Neural cell (in vitro differentiated cells): ENCODE measurements around the gene SH3RF3. TPM values are rescaled to one million over a fixed set of nuclear protein-coding genes. Genes with fewer than 3 reads are reported as not detected.

Source experiments
- H2AFZ ChIP-seq: fragments of 200-600, 300-800 bp; sonication (generic), shearing (Covaris generic); 2 replicates; pipeline ENCODE4 v1.6.0; 2014; ENCODE audit warnings: low read depth, mild to moderate bottlenecking, antibody characterized with exemption, low read length, moderate library complexity
- H3F3A ChIP-seq: fragments of 200-600 bp; shearing (Covaris generic); 2 replicates; pipeline ENCODE4 v1.6.1; 2016; ENCODE audit warnings: mild to moderate bottlenecking, moderate library complexity, mixed read lengths, antibody characterized with exemption, low read length; ENCODE audit not compliant: insufficient read depth, poor library complexity, severe bottlenecking
- H3K27ac ChIP-seq: fragments of 200-600, 300-800 bp; sonication (generic), shearing (Covaris generic); 2 replicates; pipeline ENCODE4 v1.5.1; 2014; ENCODE audit warnings: mild to moderate bottlenecking, low read length, moderate library complexity
- H3K27me3 ChIP-seq: fragments of 300-800, 200-600 bp; sonication (generic), shearing (Covaris generic); 2 replicates; pipeline ENCODE4 v1.6.0; 2014; ENCODE audit warnings: mild to moderate bottlenecking, low read depth, low read length, moderate library complexity; ENCODE audit not compliant: insufficient read depth
- H3K36me3 ChIP-seq: fragments of 300-800, 200-600 bp; sonication (generic), shearing (Covaris generic); 2 replicates; pipeline ENCODE4 v1.5.1; 2014; ENCODE audit warnings: mild to moderate bottlenecking, antibody characterized with exemption, low read length, moderate library complexity; ENCODE audit not compliant: insufficient read depth
- H3K4me2 ChIP-seq: fragments of 300-800, 200-600 bp; sonication (generic), shearing (Covaris generic); 2 replicates; pipeline ENCODE4 v1.6.0; 2014; ENCODE audit warnings: mild to moderate bottlenecking, low read length
- H3K4me3 ChIP-seq: fragments of 300-800, 200-600 bp; sonication (generic), shearing (Covaris generic); 2 replicates; pipeline ENCODE4 v1.5.1; 2014; ENCODE audit warnings: mild to moderate bottlenecking, low read length, moderate library complexity
- H3K79me2 ChIP-seq: fragments of 200-600 bp; shearing (Covaris generic); replicated peaks from 2 replicates; pipeline ENCODE4 v1.6.0; 2014; ENCODE audit warnings: mild to moderate bottlenecking, low read length, moderate library complexity; ENCODE audit not compliant: insufficient read depth
- H3K9ac ChIP-seq: fragments of 300-800, 200-600 bp; sonication (generic), shearing (Covaris generic); 2 replicates; pipeline ENCODE4 v1.6.1; 2016; ENCODE audit warnings: mild to moderate bottlenecking, low read length, mixed read lengths
- H3K9me2 ChIP-seq: fragments of 200-600 bp; shearing (Covaris generic); 2 replicates; pipeline ENCODE4 v1.6.1; 2016; ENCODE audit warnings: mild to moderate bottlenecking, low read length, mixed read lengths; ENCODE audit not compliant: insufficient read depth
- H3K9me3 ChIP-seq: fragments of 200-600, 300-800 bp; sonication (generic), shearing (Covaris generic); 2 replicates; pipeline ENCODE4 v1.6.1; 2016; ENCODE audit warnings: mild to moderate bottlenecking, mixed run types, low read length, moderate library complexity, mixed read lengths
- H4K20me1 ChIP-seq: fragments of 200-600 bp; shearing (Covaris generic); 2 replicates; pipeline ENCODE4 v1.6.1; 2016; ENCODE audit warnings: mild to moderate bottlenecking, mixed run types; ENCODE audit not compliant: insufficient read depth
- EP300 ChIP-seq: fragments of 450-650 bp; conservative IDR thresholded peaks from 2 replicates; pipeline ENCODE4 v1.6.1; 2014; ENCODE audit warnings: antibody characterized with exemption, mild to moderate bottlenecking, moderate library complexity; ENCODE audit not compliant: poor library complexity, severe bottlenecking
- EZH2 ChIP-seq: fragments of 200-600, 300-800 bp; shearing (Covaris generic), sonication (generic); IDR thresholded peaks from 2 replicates; pipeline ENCODE4 v1.6.1; 2014; ENCODE audit warnings: antibody characterized with exemption, low read length, borderline replicate concordance, mild to moderate bottlenecking; ENCODE audit not compliant: insufficient read depth, poor library complexity, severe bottlenecking
- MXI1 ChIP-seq: fragments of 450-650 bp; conservative IDR thresholded peaks from 2 replicates; pipeline ENCODE4 v1.6.1; 2014; ENCODE audit warnings: antibody characterized with exemption, mild to moderate bottlenecking; ENCODE audit not compliant: poor library complexity, severe bottlenecking
- POLR2AphosphoS5 ChIP-seq: IDR thresholded peaks from 2 replicates; pipeline ENCODE4 v1.6.1; 2012
- RAD21 ChIP-seq: fragments of 450-650 bp; conservative IDR thresholded peaks from 2 replicates; pipeline ENCODE4 v1.6.1; 2014; ENCODE audit warnings: antibody characterized with exemption, mild to moderate bottlenecking, moderate library complexity
- SMC3 ChIP-seq: fragments of 450-650 bp; conservative IDR thresholded peaks from 2 replicates; pipeline ENCODE4 v1.6.1; 2014; ENCODE audit warnings: antibody characterized with exemption, mild to moderate bottlenecking, moderate library complexity; ENCODE audit not compliant: poor library complexity
- TAF1 ChIP-seq: IDR thresholded peaks from 2 replicates; pipeline ENCODE4 v1.6.1; 2012; ENCODE audit warnings: low read depth
- polyA plus RNA-seq: library from polyadenylated mRNA; depleted of rRNA; stranded (reverse); fragments of >200 nt; gene quantifications from 2 replicates; pipeline ENCODE4 v1.2.3, GENCODE V29; 2014
- TF ChIP-seq, protein P1 (sequence below): IDR thresholded peaks from 2 replicates; pipeline ENCODE4 v1.6.1; 2012; ENCODE audit warnings: borderline replicate concordance
- TF ChIP-seq, protein P2 (sequence below): fragments of 450-650 bp; IDR thresholded peaks from 2 replicates; pipeline ENCODE4 v1.5.1; 2014; ENCODE audit warnings: antibody characterized with exemption, mild to moderate bottlenecking, moderate library complexity; ENCODE audit not compliant: poor library complexity, severe bottlenecking

SH3RF3 gene
- polyA plus RNA-seq, 1 donor from 2014 or later, result 0.53 TPM

DNA sequence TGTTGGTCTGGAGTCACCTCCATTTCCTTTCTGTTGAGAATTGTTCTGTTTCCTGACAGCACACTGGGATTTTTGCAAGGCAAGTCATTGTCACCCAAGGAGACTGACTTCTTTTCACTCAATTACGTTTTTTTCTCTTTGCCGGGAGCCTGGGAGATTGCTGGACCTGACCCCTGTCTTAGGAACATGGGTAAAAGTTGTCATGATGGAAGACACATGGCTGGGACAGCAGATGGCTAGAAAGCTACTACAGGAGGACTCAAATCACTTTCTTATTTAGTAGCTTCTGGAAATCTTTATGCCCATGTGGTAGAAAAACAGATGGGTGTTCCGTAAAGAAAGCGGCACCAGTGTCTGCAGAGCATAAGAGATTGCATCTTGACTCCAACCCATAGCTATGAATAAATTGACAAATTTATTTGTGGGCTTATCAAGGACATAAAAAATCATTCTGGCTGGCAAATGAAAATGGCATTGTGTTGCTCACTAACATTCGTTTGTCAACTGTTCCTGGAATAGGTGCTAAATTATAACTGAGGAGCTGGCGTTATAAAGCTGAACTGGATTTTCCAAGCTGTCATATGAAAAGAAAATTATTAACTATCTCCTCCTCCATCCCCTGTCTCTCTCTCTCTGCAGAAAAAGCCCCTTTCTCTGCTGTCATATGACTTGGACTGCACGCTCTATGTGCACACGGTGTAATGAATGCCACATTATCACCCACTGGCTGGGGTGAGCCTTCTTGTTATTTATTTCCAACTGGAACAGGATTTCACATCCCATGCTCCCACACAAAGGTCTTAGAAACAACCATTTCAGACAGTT, 159.8 kb downstream of the SH3RF3 start:
- Histone ChIP-seq H3K27me3 (no peaks in the 10 kb centered on the region), H4K20me1 (no peaks in the 10 kb centered on the region), H3K9me3 (no peaks in the 10 kb centered on the region), H3K9me2 (no peaks in the 10 kb centered on the region), H3K27ac (peak overlapping the region; percentile 1), H3K79me2 (no peaks in the 10 kb centered on the region), H3F3A (no peaks in the 10 kb centered on the region), H3K36me3 (no peaks in the 10 kb centered on the region), H3K4me3 (no peak overlapping the region), H3K9ac (no peak overlapping the region), H2AFZ (no peak overlapping the region), H3K4me2 (no peak overlapping the region)
- TF ChIP-seq, protein P1, sequence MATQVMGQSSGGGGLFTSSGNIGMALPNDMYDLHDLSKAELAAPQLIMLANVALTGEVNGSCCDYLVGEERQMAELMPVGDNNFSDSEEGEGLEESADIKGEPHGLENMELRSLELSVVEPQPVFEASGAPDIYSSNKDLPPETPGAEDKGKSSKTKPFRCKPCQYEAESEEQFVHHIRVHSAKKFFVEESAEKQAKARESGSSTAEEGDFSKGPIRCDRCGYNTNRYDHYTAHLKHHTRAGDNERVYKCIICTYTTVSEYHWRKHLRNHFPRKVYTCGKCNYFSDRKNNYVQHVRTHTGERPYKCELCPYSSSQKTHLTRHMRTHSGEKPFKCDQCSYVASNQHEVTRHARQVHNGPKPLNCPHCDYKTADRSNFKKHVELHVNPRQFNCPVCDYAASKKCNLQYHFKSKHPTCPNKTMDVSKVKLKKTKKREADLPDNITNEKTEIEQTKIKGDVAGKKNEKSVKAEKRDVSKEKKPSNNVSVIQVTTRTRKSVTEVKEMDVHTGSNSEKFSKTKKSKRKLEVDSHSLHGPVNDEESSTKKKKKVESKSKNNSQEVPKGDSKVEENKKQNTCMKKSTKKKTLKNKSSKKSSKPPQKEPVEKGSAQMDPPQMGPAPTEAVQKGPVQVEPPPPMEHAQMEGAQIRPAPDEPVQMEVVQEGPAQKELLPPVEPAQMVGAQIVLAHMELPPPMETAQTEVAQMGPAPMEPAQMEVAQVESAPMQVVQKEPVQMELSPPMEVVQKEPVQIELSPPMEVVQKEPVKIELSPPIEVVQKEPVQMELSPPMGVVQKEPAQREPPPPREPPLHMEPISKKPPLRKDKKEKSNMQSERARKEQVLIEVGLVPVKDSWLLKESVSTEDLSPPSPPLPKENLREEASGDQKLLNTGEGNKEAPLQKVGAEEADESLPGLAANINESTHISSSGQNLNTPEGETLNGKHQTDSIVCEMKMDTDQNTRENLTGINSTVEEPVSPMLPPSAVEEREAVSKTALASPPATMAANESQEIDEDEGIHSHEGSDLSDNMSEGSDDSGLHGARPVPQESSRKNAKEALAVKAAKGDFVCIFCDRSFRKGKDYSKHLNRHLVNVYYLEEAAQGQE, result peak; percentile 17
- TF ChIP-seq SMC3, result peak; percentile 12
- TF ChIP-seq TAF1, result no peak

GRCh38 chr2:109289504-109290222, 160.7 kb downstream of the SH3RF3 start:
- Histone ChIP-seq H3K27ac (peak overlapping the region; percentile 1), H3K79me2 (no peaks in the 10 kb centered on the region), H3K27me3 (no peaks in the 10 kb centered on the region), H3F3A (no peaks in the 10 kb centered on the region), H3K9me3 (no peaks in the 10 kb centered on the region), H3K9me2 (no peaks in the 10 kb centered on the region), H3K4me3 (no peak overlapping the region), H2AFZ (no peak overlapping the region), H3K36me3 (no peaks in the 10 kb centered on the region), H3K4me2 (no peak overlapping the region), H4K20me1 (no peaks in the 10 kb centered on the region), H3K9ac (no peak overlapping the region)
- TF ChIP-seq EP300 (no peak), MXI1 (no peak), SMC3 (no peak), POLR2AphosphoS5 (no peak), TAF1 (no peak), RAD21 (no peak), EZH2 (no peak)
- TF ChIP-seq, protein P2, sequence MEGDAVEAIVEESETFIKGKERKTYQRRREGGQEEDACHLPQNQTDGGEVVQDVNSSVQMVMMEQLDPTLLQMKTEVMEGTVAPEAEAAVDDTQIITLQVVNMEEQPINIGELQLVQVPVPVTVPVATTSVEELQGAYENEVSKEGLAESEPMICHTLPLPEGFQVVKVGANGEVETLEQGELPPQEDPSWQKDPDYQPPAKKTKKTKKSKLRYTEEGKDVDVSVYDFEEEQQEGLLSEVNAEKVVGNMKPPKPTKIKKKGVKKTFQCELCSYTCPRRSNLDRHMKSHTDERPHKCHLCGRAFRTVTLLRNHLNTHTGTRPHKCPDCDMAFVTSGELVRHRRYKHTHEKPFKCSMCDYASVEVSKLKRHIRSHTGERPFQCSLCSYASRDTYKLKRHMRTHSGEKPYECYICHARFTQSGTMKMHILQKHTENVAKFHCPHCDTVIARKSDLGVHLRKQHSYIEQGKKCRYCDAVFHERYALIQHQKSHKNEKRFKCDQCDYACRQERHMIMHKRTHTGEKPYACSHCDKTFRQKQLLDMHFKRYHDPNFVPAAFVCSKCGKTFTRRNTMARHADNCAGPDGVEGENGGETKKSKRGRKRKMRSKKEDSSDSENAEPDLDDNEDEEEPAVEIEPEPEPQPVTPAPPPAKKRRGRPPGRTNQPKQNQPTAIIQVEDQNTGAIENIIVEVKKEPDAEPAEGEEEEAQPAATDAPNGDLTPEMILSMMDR, result no peak
- TF ChIP-seq, protein P1, result no peak
